Endothelial cell of umbilical vein (primary cell): ENCODE measurements around the gene RARRES2. TPM values are rescaled to one million over a fixed set of nuclear protein-coding genes. Genes with fewer than 3 reads are reported as not detected.

Experiments used
- BruUV-seq: library from RNA; stranded (reverse); fragments of 400-500 nt; replicated peaks from 2 replicates; lab custom pipeline; 2021; lab: Mats Ljungman, UMichigan
- CTCF ChIA-PET: fragments of 300-600, 350-600 bp; sonication (Branson Sonifier 250); formaldehyde crosslinking; loops from one replicate; lab custom pipeline; 2021; ENCODE audit warnings: antibody characterized with exemption, inconsistent platforms; lab: Charles Lee
- POLR2A ChIA-PET: fragments of 300-600, 350-600 bp; sonication (Branson Sonifier 250); formaldehyde crosslinking; loops from one replicate; lab custom pipeline; 2021; ENCODE audit warnings: antibody characterized with exemption, inconsistent platforms; lab: Charles Lee
- DNase-seq: peaks from one replicate; pipeline ENCODE4 v3.0.0-alpha.2; 2011; ENCODE audit warnings: low read depth, low spot score
- FAIRE-seq: peaks from 2 replicates; lab custom pipeline; 2011; peaks lifted over from hg19 to GRCh38; lab: Jason Lieb, UNC
- H2AFZ ChIP-seq: 2 replicates; pipeline ENCODE4 v1.6.0; 2012; ENCODE audit warnings: low read depth, low read length, control low read depth, inconsistent platforms
- H3K27ac ChIP-seq: 2 replicates; pipeline ENCODE4 v1.5.1; 2011; ENCODE audit warnings: low read depth, mild to moderate bottlenecking, control low read depth, low read length, moderate library complexity; ENCODE audit not compliant: insufficient read depth
- H3K27me3 ChIP-seq, 2 experiments: 2 replicates each; pipeline versions ENCODE4 v1.6.0 to v1.6.1; 2011; ENCODE audit warnings: low read length in 2 of 2, mixed read lengths in 1 of 2; ENCODE audit not compliant: control insufficient read depth in 2 of 2, insufficient read depth in 2 of 2
- H3K36me3 ChIP-seq, 2 experiments: 2 replicates in 1 of 2; 3 replicates in 1 of 2; pipeline ENCODE4 v1.5.1; 2011; ENCODE audit warnings: low read length in 2 of 2, mild to moderate bottlenecking in 1 of 2, moderate library complexity in 1 of 2; ENCODE audit not compliant: control insufficient read depth in 2 of 2, insufficient read depth in 2 of 2; ENCODE audit errors: extremely low read depth in 1 of 2
- H3K4me1 ChIP-seq: 3 replicates; pipeline ENCODE4 v1.5.1; 2011; ENCODE audit warnings: mild to moderate bottlenecking, low read length; ENCODE audit not compliant: control insufficient read depth, insufficient read depth; ENCODE audit errors: extremely low read depth
- H3K4me2 ChIP-seq: 2 replicates; pipeline ENCODE4 v1.6.1; 2011; ENCODE audit warnings: low read length, control low read depth, mixed read lengths; ENCODE audit not compliant: insufficient read depth
- H3K4me3 ChIP-seq, 3 experiments: fragments of 200-600 bp in 1 of 3; sonication (generic), shearing (Covaris generic) in 1 of 3; replicated peaks in 1 of 3; 2 replicates each; pipeline ENCODE4 v1.5.1; 2011 to 2016; ENCODE audit warnings: control low read depth in 3 of 3, low read length in 3 of 3, mild to moderate bottlenecking in 2 of 3, inconsistent platforms in 1 of 3, low read depth in 1 of 3, moderate library complexity in 1 of 3; ENCODE audit not compliant: insufficient read depth in 1 of 3
- H3K79me2 ChIP-seq: 2 replicates; pipeline ENCODE4 v1.6.0; 2012; ENCODE audit warnings: low read length, inconsistent platforms; ENCODE audit not compliant: control insufficient read depth, insufficient read depth
- H3K9ac ChIP-seq: replicated peaks from 2 replicates; pipeline ENCODE3; 2011; ENCODE audit warnings: low read length, control low read depth; ENCODE audit not compliant: insufficient read depth; ENCODE audit errors: extremely low read depth
- H3K9me1 ChIP-seq: replicated peaks from 3 replicates; pipeline ENCODE4 v1.6.0; 2011; ENCODE audit warnings: mild to moderate bottlenecking, low read length; ENCODE audit not compliant: control insufficient read depth, insufficient read depth; ENCODE audit errors: extremely low read depth
- H3K9me3 ChIP-seq: replicated peaks from 2 replicates; pipeline ENCODE4 v1.5.1; 2012; ENCODE audit warnings: low read length, inconsistent platforms; ENCODE audit not compliant: control insufficient read depth, insufficient read depth
- H4K20me1 ChIP-seq: replicated peaks from 2 replicates; pipeline ENCODE3; 2011; ENCODE audit warnings: mild to moderate bottlenecking, low read length; ENCODE audit not compliant: control insufficient read depth, insufficient read depth; ENCODE audit errors: extremely low read depth
- CTCF ChIP-seq, 2 donors: IDR thresholded peaks; 1 replicate in 1 of 2; 2 replicates in 1 of 2; pipeline ENCODE4 v1.5.1; 2011; ENCODE audit warnings: low read length in 2 of 2, mild to moderate bottlenecking in 2 of 2, moderate library complexity in 2 of 2, control low read depth in 1 of 2, inconsistent platforms in 1 of 2, low read depth in 1 of 2; ENCODE audit not compliant: insufficient read depth in 1 of 2; ENCODE audit errors: extremely low read depth in 1 of 2
- EZH2 ChIP-seq: IDR thresholded peaks from 2 replicates; pipeline ENCODE4 v1.6.1; 2012; ENCODE audit warnings: borderline replicate concordance, low read depth, mild to moderate bottlenecking, moderate library complexity, low read length, inconsistent platforms; ENCODE audit not compliant: severe bottlenecking
- FOS ChIP-seq: IDR thresholded peaks from 2 replicates; pipeline ENCODE4 v1.6.1; 2011; ENCODE audit warnings: mild to moderate bottlenecking, low read length, moderate library complexity, borderline replicate concordance; ENCODE audit not compliant: insufficient read depth
- GATA2 ChIP-seq: IDR thresholded peaks from 2 replicates; pipeline ENCODE4 v1.7.0; 2011; ENCODE audit warnings: low read depth, mild to moderate bottlenecking, moderate library complexity, mixed read lengths, low read length; ENCODE audit not compliant: insufficient read length, insufficient read depth
- JUN ChIP-seq: IDR thresholded peaks from 2 replicates; pipeline ENCODE4 v1.6.1; 2011; ENCODE audit warnings: borderline replicate concordance, low read depth; ENCODE audit not compliant: insufficient read length, insufficient read depth
- MYC ChIP-seq: IDR thresholded peaks from one replicate; pipeline ENCODE4 v1.6.1; 2011; ENCODE audit warnings: mild to moderate bottlenecking, low read depth, low read length
- POLR2A ChIP-seq: IDR thresholded peaks from 2 replicates; pipeline ENCODE4 v1.6.1; 2012; ENCODE audit warnings: low read depth, mild to moderate bottlenecking, control low read depth, low read length
- POLR2AphosphoS5 ChIP-seq: IDR thresholded peaks from 2 replicates; pipeline ENCODE4 v1.6.1; 2012; ENCODE audit warnings: low read depth, mild to moderate bottlenecking, control low read depth, low read length, moderate library complexity; ENCODE audit not compliant: insufficient read depth
- dilution Hi-C: fragments of 300-500 bp; cut with MboI; formaldehyde crosslinking; loops from one replicate; pipeline ENCODE4 v1.15.0; 2019; ENCODE audit warnings: low sequenced_read_pairs; ENCODE audit not compliant: extremely low pct_ligation_motif_present
- intact Hi-C: fragments of 100-400 bp; cut with micrococcal nuclease; formaldehyde crosslinking; loops from one replicate; pipeline ENCODE4 v1.10.0; 2022
- polyA plus RNA-seq, 4 experiments: library from polyadenylated mRNA; depleted of rRNA in 3 of 4; stranded (reverse) in 3 of 4; unstranded in 1 of 4; fragments of >200 nt; gene quantifications; 2 replicates each; pipeline versions ENCODE4 v1.2.1 to v1.2.3, GENCODE V29; 2011 to 2012; ENCODE audit warnings: missing spikeins in 1 of 4
- total RNA-seq: library from RNA; stranded (reverse); gene quantifications from 2 replicates; pipeline ENCODE4 v1.2.3, GENCODE V29; 2021
- TF ChIP-seq, protein P1 (sequence below): IDR thresholded peaks from 2 replicates; pipeline ENCODE4 v1.6.1; 2011; ENCODE audit not compliant: insufficient read depth, insufficient read length

The RARRES2 gene
- total and polyA plus RNA-seq, 2 donors (not counting 3 experiments of a cell fraction or from before 2014, with no cell fraction given), result not detected

DNA sequence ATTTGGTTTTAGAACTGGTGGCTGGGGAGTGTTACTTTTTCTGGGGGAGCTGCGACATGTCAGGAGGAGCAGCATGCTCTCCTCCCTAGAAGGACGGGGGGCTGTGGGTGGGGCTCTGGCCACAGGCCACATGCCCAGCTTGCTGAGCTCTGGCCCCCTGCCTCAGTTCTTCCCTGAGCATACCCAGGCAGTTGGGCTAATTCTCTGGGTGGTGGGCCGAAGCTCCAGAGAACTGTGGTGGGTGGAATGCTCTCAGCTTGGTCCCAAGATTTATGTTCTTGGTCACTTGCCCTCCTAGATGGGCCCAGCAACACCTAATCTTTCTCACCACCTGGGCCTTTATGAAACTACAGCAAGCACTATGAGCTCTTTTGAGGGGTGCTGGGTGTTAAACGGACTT lies 32.6 kb upstream of the RARRES2 start:
- FAIRE-seq (no peak), DNase-seq (no peak)
- no peak overlapping the region for H3K27ac ChIP-seq
- H2AFZ ChIP-seq, result no peak overlapping the region
- H3K9me1 ChIP-seq, result no peaks in the 10 kb centered on the region
- CTCF ChIA-PET, result interaction anchor here (1.1 to 1.5 kb wide), 2 partner anchors 11 to 33 kb away, joined by 3 to 4 read pairs; no protein-coding TSS in a partner anchor
- H3K4me2 ChIP-seq, result no peak overlapping the region
- H3K9me3 ChIP-seq, result no peaks in the 10 kb centered on the region
- TF ChIP-seq JUN (no peak), EZH2 (no peak), MYC (no peak), FOS (no peak), POLR2A (no peak), GATA2 (no peak), POLR2AphosphoS5 (no peak), CTCF (IDR thresholded peaks at IDR 0.05; ENCODE audit: extremely low read depth in 1 of 2, insufficient read depth in 1 of 2, low read depth in 1 of 2, low read length in 2 of 2) (no peak)
- TF ChIP-seq, protein P1, sequence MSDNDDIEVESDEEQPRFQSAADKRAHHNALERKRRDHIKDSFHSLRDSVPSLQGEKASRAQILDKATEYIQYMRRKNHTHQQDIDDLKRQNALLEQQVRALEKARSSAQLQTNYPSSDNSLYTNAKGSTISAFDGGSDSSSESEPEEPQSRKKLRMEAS, result no peak
- no TSS peak for BruUV-seq
- no peaks in the 10 kb centered on the region for H4K20me1 ChIP-seq
- H3K79me2 ChIP-seq, result peaks cover 51% of the 10 kb centered on the region
- H3K36me3 ChIP-seq, result peaks cover 15 to 37% of the 10 kb centered on the region in 2 experiments
- H3K9ac ChIP-seq, result no peak overlapping the region
- intact Hi-C loops (loop anchor here (10.0 kb wide), 1 partner anchor 191 kb away; the partner anchor contains the start of gene GIMAP4), dilution Hi-C loops (no loop called here)
- H3K4me3 ChIP-seq, result no peak overlapping the region
- no peaks in the 10 kb centered on the region for H3K27me3 ChIP-seq
- peaks cover 36% of the 10 kb centered on the region for H3K4me1 ChIP-seq
- POLR2A ChIA-PET, result no interaction called here
